HepG2 (cell line): ENCODE measurements around the gene ADRM1. TPM values are rescaled to one million over a fixed set of nuclear protein-coding genes. Genes with fewer than 3 reads are reported as not detected.

Source experiments
- CTCF ChIP-seq: sonication (generic); formaldehyde crosslinking; IDR thresholded peaks from 2 replicates; pipeline ENCODE4 v1.5.0; 2020; ENCODE audit warnings: mild to moderate bottlenecking, missing genetic modification reagents, moderate library complexity
- EED ChIP-seq: sonication (generic); formaldehyde crosslinking; IDR thresholded peaks from 2 replicates; pipeline ENCODE4 v1.5.0; 2020; ENCODE audit warnings: mild to moderate bottlenecking, missing genetic modification reagents
- FOXO1 ChIP-seq: sonication (generic); formaldehyde crosslinking; IDR thresholded peaks from 2 replicates; pipeline ENCODE4 v1.4.0; 2020; ENCODE audit warnings: missing genetic modification reagents
- GATAD1 ChIP-seq: IDR thresholded peaks from 2 replicates; pipeline ENCODE4 v1.6.1; 2016; ENCODE audit warnings: missing genetic modification reagents, missing compliant biosample characterization
- IRF2 ChIP-seq: IDR thresholded peaks from 2 replicates; pipeline ENCODE4 v1.6.1; 2018; ENCODE audit warnings: missing genetic modification reagents, missing compliant biosample characterization
- KDM6A ChIP-seq: IDR thresholded peaks from 2 replicates; pipeline ENCODE4 v1.6.1; 2016; ENCODE audit warnings: low read depth
- KLF6 ChIP-seq: IDR thresholded peaks from 2 replicates; pipeline ENCODE4 v1.8.0; 2016; ENCODE audit warnings: missing biosample characterization, missing genetic modification reagents
- KLF9 ChIP-seq: IDR thresholded peaks from 2 replicates; pipeline ENCODE4 v1.6.1; 2016; ENCODE audit warnings: low read depth
- MAF1 ChIP-seq: sonication (generic); formaldehyde crosslinking; IDR thresholded peaks from 2 replicates; pipeline ENCODE4 v1.5.0; 2020; ENCODE audit warnings: missing genetic modification reagents, borderline replicate concordance
- NFATC3 ChIP-seq: sonication (generic); formaldehyde crosslinking; IDR thresholded peaks from 2 replicates; pipeline ENCODE4 v1.5.1; 2020; ENCODE audit warnings: mild to moderate bottlenecking, missing genetic modification reagents
- NR2F6 ChIP-seq, 2 experiments: IDR thresholded peaks; 2 replicates each; pipeline ENCODE4 v1.6.1; 2016; ENCODE audit warnings: antibody characterized with exemption in 1 of 2, mild to moderate bottlenecking in 1 of 2
- REXO4 ChIP-seq: sonication (generic); formaldehyde crosslinking; IDR thresholded peaks from 2 replicates; pipeline ENCODE4 v1.8.0; 2022; ENCODE audit warnings: missing genetic modification reagents, mild to moderate bottlenecking, borderline replicate concordance
- SKIL ChIP-seq: sonication (generic); formaldehyde crosslinking; IDR thresholded peaks from 2 replicates; pipeline ENCODE4 v1.8.0; 2022; ENCODE audit warnings: missing genetic modification reagents, mild to moderate bottlenecking, moderate library complexity, borderline replicate concordance
- SMYD3 ChIP-seq: sonication (generic); formaldehyde crosslinking; IDR thresholded peaks from 2 replicates; pipeline ENCODE4 v1.8.1; 2023; ENCODE audit warnings: mild to moderate bottlenecking, missing genetic modification reagents
- SOX5 ChIP-seq: IDR thresholded peaks from 2 replicates; pipeline ENCODE4 v1.6.1; 2016; ENCODE audit warnings: borderline replicate concordance
- SPEN ChIP-seq: sonication (generic); formaldehyde crosslinking; IDR thresholded peaks from 2 replicates; pipeline ENCODE4 v1.5.1; 2020; ENCODE audit warnings: low read depth, mild to moderate bottlenecking, missing genetic modification reagents
- YEATS2 ChIP-seq: sonication (generic); formaldehyde crosslinking; IDR thresholded peaks from 2 replicates; pipeline ENCODE4 v1.4.0; 2020; ENCODE audit warnings: missing genetic modification reagents, borderline replicate concordance
- ZBTB7B ChIP-seq: sonication (generic); formaldehyde crosslinking; IDR thresholded peaks from 2 replicates; pipeline ENCODE4 v1.4.0; 2020; ENCODE audit warnings: missing genetic modification reagents
- ZNF12 ChIP-seq: sonication (generic); formaldehyde crosslinking; IDR thresholded peaks from 2 replicates; pipeline ENCODE4 v1.5.0; 2020; ENCODE audit warnings: missing genetic modification reagents
- ZNF562 ChIP-seq: sonication (generic); formaldehyde crosslinking; IDR thresholded peaks from 2 replicates; pipeline ENCODE4 v1.8.0; 2022; ENCODE audit warnings: missing genetic modification reagents, borderline replicate concordance
- ZNF577 ChIP-seq: sonication (generic); formaldehyde crosslinking; IDR thresholded peaks from 2 replicates; pipeline ENCODE4 v1.4.0; 2020; ENCODE audit warnings: mild to moderate bottlenecking, low read depth, missing genetic modification reagents, borderline replicate concordance
- ZNF776 ChIP-seq: sonication (generic); formaldehyde crosslinking; IDR thresholded peaks from 2 replicates; pipeline ENCODE4 v1.4.0; 2020; ENCODE audit warnings: mild to moderate bottlenecking, missing genetic modification reagents
- ZNF878 ChIP-seq: sonication (generic); formaldehyde crosslinking; IDR thresholded peaks from 2 replicates; pipeline ENCODE4 v1.8.1; 2023; ENCODE audit warnings: mild to moderate bottlenecking, missing genetic modification reagents, moderate library complexity
- polyA plus RNA-seq, 8 experiments: library from polyadenylated mRNA; depleted of rRNA in 3 of 8; stranded (reverse) in 7 of 8; unstranded in 1 of 8; fragments of >200 nt; fragmentation: Illumina TruSeq in 4 of 8; extraction: Trizol in 4 of 8; gene quantifications; 2 replicates each; pipeline versions ENCODE4 v1.2.1 to v1.2.3, GENCODE V29; 2011 to 2016; ENCODE audit warnings: low read depth in 4 of 8, missing spikeins in 1 of 8, mixed read lengths in 1 of 8; ENCODE audit not compliant: insufficient read depth in 1 of 8
- total RNA-seq, 5 experiments: library from RNA; depleted of rRNA; stranded (reverse); fragments of >200 nt; fragmentation: Illumina TruSeq; extraction: Trizol; gene quantifications; 2 replicates each; pipeline ENCODE4 v1.2.3, GENCODE V29; 2016; ENCODE audit warnings: low read depth in 1 of 5
- TF ChIP-seq, protein P1 (sequence below): sonication (generic); formaldehyde crosslinking; IDR thresholded peaks from 2 replicates; pipeline ENCODE4 v1.4.0; 2020; ENCODE audit warnings: missing genetic modification reagents, mild to moderate bottlenecking, borderline replicate concordance
- TF ChIP-seq, protein P2 (sequence below): sonication (generic); formaldehyde crosslinking; conservative IDR thresholded peaks from 2 replicates; pipeline ENCODE4 v1.4.0; 2020; ENCODE audit warnings: missing genetic modification reagents

Gene ADRM1
- total and polyA plus RNA-seq, 2 of the 13 experiments (the other 11 are each of a cell fraction or from before 2014, with no cell fraction given): 92.9 to 154 TPM

DNA sequence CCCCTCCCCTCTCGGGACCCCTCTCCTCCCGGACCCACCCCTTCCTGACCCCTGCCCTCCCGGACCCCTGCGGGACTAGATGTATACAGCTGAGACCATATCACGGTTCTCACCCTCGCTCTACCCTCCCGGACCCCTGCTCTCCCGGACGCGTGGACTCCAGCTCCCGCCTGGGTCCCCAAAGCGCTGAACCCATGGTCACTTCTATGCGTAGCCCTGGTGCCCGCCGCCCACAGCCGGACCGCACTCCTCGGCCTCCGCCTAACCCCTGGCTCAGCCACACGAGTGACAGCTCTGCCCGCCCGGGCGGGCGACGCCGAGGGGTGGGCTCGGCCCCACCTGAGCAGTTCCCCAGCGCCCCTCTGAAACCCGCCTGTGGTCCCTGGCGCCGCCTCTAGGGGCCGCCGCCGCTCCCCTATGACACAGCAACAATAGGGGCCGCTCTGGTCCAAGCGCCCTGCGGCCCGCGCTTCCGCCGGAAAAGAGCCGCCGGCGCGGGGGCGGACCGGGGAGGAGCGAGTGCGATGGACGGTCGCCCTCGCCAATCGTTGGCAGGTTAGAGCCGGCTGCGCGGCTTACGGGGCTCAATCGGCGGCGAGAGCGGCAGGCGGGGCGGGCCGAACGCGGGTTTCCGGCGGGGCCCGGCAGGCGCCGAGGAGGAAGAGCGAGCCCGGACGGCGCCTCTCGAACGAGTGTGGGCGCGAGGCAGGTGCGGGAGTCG lies at the start of gene ADRM1 (continued):
- TF ChIP-seq KLF6: peak; percentile 75; the same call in 1 of the 2 replicates
- TF ChIP-seq CTCF (CRISPR knock-in tag): peak; percentile 98
- TF ChIP-seq EED (CRISPR knock-in tag): no peak
- TF ChIP-seq IRF2 (CRISPR knock-in tag): peak; percentile 91
- TF ChIP-seq SPEN (CRISPR knock-in tag): peak; percentile 98
- no peak for TF ChIP-seq SMYD3 (CRISPR knock-in tag)
- TF ChIP-seq MAF1 (CRISPR knock-in tag): 0 out of 2 replicates have a peak, but pooled peaks have one; percentile 24
- TF ChIP-seq SOX5 (CRISPR knock-in tag): peak; percentile 76; the same call in 1 of the 2 replicates
- TF ChIP-seq, protein P1, sequence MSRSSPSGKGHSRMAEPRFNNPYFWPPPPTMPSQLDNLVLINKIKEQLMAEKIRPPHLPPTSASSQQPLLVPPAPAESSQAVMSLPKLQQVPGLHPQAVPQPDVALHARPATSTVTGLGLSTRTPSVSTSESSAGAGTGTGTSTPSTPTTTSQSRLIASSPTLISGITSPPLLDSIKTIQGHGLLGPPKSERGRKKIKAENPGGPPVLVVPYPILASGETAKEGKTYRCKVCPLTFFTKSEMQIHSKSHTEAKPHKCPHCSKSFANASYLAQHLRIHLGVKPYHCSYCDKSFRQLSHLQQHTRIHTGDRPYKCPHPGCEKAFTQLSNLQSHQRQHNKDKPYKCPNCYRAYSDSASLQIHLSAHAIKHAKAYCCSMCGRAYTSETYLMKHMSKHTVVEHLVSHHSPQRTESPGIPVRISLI: no peak
- TF ChIP-seq, protein P2, sequence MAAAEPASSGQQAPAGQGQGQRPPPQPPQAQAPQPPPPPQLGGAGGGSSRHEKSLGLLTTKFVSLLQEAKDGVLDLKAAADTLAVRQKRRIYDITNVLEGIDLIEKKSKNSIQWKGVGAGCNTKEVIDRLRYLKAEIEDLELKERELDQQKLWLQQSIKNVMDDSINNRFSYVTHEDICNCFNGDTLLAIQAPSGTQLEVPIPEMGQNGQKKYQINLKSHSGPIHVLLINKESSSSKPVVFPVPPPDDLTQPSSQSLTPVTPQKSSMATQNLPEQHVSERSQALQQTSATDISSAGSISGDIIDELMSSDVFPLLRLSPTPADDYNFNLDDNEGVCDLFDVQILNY (CRISPR knock-in tag): no peak; the same call in 1 of the 2 replicates
- TF ChIP-seq ZNF878 (CRISPR knock-in tag): no peak
- peak; percentile 100 for TF ChIP-seq ZBTB7B
- peak; percentile 94 for TF ChIP-seq GATAD1
- no peak for TF ChIP-seq KDM6A (CRISPR knock-in tag)
- TF ChIP-seq FOXO1 (CRISPR knock-in tag): peak; percentile 66
- TF ChIP-seq NFATC3 (CRISPR knock-in tag): no peak
- TF ChIP-seq ZNF562 (CRISPR knock-in tag): no peak
- no peak for TF ChIP-seq ZNF12 (CRISPR knock-in tag)
- no peak for TF ChIP-seq ZNF776 (CRISPR knock-in tag)
- TF ChIP-seq SKIL (CRISPR knock-in tag): no peak
- TF ChIP-seq REXO4 (CRISPR knock-in tag): no peak
- peak; percentile 86; the same call in 1 of the 2 replicates for TF ChIP-seq KLF9
- TF ChIP-seq YEATS2 (CRISPR knock-in tag): peak; percentile 97
- TF ChIP-seq NR2F6 (IDR thresholded peaks at IDR 0.05): peak; percentile 54; the same call in 1 of the 2 replicates
- TF ChIP-seq NR2F6 (CRISPR knock-in tag; IDR thresholded peaks at IDR 0.05): peak; percentile 45; the same call in 1 of the 2 replicates
- no peak for TF ChIP-seq ZNF577
